Measurements from ENCODE around the gene BCL11A. TPM values are rescaled to one million over a fixed set of nuclear protein-coding genes. Genes with fewer than 3 reads are reported as not detected.

BCL11A gene
- total RNA-seq, 1 experiment from 2014 or later, result 0.33 TPM

DNA sequence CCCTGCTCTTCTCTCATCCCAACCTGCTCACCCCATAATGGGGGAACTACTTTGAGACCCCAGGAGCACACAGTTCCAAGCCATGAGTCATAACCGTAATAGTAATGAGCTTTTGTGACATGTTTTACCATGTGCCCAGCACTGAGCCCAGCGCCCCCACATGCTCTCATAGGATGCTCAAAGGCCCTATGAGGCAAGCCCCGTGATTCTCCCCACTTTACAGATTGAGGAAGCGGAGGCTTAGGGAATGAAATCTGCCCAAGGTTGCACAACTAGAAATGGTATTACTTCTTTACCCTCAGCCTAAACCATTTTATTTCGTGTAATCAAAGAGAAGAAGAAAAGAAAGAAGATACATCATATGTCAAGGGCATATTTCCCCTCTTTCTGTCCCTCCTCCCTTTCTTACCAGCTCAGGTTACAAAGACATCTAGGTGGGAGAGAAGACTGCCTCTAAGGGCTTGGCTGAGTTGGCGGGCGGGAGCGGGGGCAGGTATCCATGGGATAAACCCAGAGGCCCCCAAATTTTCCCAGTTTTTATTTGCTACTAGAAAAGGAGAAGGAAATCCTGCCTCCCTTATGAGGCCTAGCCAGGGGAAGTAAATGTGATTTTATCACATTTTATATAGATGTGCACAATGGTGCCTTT is 24.2 kb downstream of the BCL11A start:
- in situ Hi-C loops (cut with HindIII; ENCODE audit: low pct_unique_long_range_greater_than_20kb, low sequenced_read_pairs), result no loop called here
- Histone ChIP-seq H3K27ac (ENCODE audit: low read length) (no peak overlapping the region), H3K9me3 (ENCODE audit: control insufficient read depth, insufficient read depth, low read depth, low read length) (no peaks in the 10 kb centered on the region), H3K36me3 (ENCODE audit: control insufficient read depth, insufficient read depth, low read length) (no peaks in the 10 kb centered on the region), H3K4me3 (ENCODE audit: low read depth in 2 of 2, low read length in 2 of 2) (no peak overlapping the region), H3K27me3 (ENCODE audit: control insufficient read depth, insufficient read depth, low read length) (peaks cover 24% of the 10 kb centered on the region), H3K4me1 (ENCODE audit: control insufficient read depth, insufficient read depth, low read length) (no peaks in the 10 kb centered on the region; the same call in 1 of the 2 replicates)
- DNase-seq (ENCODE audit: low read depth, low spot score) (no peak), ATAC-seq (no peak)
- intact Hi-C loops (cut with micrococcal nuclease; ENCODE audit: unreplicated experiment), result no loop called here
- POLR2A ChIA-PET, result no interaction called here
- TF ChIP-seq TCF7L2 (IDR thresholded peaks at IDR 0.05; ENCODE audit: low read depth, low read length), result no peak
- TF ChIP-seq SIN3A (IDR thresholded peaks at IDR 0.05; ENCODE audit: borderline replicate concordance, insufficient read depth, low read depth, low read length), result no peak
- TF ChIP-seq, protein P1, sequence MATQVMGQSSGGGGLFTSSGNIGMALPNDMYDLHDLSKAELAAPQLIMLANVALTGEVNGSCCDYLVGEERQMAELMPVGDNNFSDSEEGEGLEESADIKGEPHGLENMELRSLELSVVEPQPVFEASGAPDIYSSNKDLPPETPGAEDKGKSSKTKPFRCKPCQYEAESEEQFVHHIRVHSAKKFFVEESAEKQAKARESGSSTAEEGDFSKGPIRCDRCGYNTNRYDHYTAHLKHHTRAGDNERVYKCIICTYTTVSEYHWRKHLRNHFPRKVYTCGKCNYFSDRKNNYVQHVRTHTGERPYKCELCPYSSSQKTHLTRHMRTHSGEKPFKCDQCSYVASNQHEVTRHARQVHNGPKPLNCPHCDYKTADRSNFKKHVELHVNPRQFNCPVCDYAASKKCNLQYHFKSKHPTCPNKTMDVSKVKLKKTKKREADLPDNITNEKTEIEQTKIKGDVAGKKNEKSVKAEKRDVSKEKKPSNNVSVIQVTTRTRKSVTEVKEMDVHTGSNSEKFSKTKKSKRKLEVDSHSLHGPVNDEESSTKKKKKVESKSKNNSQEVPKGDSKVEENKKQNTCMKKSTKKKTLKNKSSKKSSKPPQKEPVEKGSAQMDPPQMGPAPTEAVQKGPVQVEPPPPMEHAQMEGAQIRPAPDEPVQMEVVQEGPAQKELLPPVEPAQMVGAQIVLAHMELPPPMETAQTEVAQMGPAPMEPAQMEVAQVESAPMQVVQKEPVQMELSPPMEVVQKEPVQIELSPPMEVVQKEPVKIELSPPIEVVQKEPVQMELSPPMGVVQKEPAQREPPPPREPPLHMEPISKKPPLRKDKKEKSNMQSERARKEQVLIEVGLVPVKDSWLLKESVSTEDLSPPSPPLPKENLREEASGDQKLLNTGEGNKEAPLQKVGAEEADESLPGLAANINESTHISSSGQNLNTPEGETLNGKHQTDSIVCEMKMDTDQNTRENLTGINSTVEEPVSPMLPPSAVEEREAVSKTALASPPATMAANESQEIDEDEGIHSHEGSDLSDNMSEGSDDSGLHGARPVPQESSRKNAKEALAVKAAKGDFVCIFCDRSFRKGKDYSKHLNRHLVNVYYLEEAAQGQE (IDR thresholded peaks at IDR 0.05; ENCODE audit: insufficient read depth in 1 of 2, low read depth in 2 of 2, low read length in 1 of 2), result no peak
- no peak for TF ChIP-seq POLR2AphosphoS5 (IDR thresholded peaks at IDR 0.05; ENCODE audit: low read depth, low read length)
- TF ChIP-seq, protein P2, sequence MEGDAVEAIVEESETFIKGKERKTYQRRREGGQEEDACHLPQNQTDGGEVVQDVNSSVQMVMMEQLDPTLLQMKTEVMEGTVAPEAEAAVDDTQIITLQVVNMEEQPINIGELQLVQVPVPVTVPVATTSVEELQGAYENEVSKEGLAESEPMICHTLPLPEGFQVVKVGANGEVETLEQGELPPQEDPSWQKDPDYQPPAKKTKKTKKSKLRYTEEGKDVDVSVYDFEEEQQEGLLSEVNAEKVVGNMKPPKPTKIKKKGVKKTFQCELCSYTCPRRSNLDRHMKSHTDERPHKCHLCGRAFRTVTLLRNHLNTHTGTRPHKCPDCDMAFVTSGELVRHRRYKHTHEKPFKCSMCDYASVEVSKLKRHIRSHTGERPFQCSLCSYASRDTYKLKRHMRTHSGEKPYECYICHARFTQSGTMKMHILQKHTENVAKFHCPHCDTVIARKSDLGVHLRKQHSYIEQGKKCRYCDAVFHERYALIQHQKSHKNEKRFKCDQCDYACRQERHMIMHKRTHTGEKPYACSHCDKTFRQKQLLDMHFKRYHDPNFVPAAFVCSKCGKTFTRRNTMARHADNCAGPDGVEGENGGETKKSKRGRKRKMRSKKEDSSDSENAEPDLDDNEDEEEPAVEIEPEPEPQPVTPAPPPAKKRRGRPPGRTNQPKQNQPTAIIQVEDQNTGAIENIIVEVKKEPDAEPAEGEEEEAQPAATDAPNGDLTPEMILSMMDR (IDR thresholded peaks at IDR 0.05), result no peak
- no TSS peak for BruUV-seq (replicated peaks)
- CTCF ChIA-PET, result no interaction called here

DNA sequence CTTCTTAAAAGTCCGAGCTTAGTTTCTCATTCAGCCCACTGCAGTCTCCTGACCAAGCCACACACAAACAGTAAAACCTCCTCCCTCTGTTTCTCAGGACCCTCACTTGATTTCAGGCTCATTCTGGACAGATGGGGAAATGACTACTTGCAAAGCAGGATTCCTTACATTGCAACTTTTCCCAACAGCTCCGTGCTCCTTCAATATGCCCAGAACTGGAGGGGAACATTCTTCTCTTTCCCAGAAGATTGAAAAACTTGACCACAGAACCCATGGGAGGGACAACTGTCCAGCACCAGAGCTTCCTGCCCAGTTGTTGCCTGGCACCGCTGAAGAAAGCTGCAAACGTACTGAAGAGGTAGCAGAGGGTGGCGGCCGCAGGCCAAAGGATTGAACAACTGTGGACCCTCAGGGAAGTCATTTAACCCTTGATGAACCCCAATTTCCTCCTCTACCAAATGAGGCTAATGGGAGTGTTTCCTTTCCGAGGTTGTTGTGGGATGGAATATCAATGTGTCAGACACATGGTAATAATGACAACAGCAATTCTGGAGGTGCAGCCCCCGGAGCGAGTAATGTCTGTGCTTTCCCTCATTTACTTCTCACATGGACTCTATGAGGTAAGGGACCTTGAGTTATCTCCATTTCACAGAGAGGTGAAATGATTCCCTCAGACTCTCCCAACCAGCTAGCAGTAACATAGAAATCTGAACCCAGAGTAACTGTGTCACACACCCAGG is 25.0 kb downstream of the BCL11A start:
- intact Hi-C loops (cut with micrococcal nuclease; ENCODE audit: unreplicated experiment) (no loop called here), in situ Hi-C loops (cut with HindIII; ENCODE audit: low pct_unique_long_range_greater_than_20kb, low sequenced_read_pairs) (no loop called here)
- Histone ChIP-seq H3K4me3 (ENCODE audit: low read depth in 2 of 2, low read length in 2 of 2) (no peak overlapping the region), H3K36me3 (ENCODE audit: control insufficient read depth, insufficient read depth, low read length) (no peaks in the 10 kb centered on the region), H3K9me3 (ENCODE audit: control insufficient read depth, insufficient read depth, low read depth, low read length) (no peaks in the 10 kb centered on the region), H3K27ac (ENCODE audit: low read length) (no peak overlapping the region), H3K27me3 (ENCODE audit: control insufficient read depth, insufficient read depth, low read length) (peaks cover 20% of the 10 kb centered on the region), H3K4me1 (ENCODE audit: control insufficient read depth, insufficient read depth, low read length) (no peaks in the 10 kb centered on the region; the same call in 1 of the 2 replicates)
- DNase-seq (ENCODE audit: low read depth, low spot score) (no peak), ATAC-seq (no peak)
- BruUV-seq (replicated peaks), result no TSS peak
- ChIA-PET POLR2A (no interaction called here), CTCF (no interaction called here)
- TF ChIP-seq POLR2AphosphoS5 (IDR thresholded peaks at IDR 0.05; ENCODE audit: low read depth, low read length) (no peak), SIN3A (IDR thresholded peaks at IDR 0.05; ENCODE audit: borderline replicate concordance, insufficient read depth, low read depth, low read length) (no peak), TCF7L2 (IDR thresholded peaks at IDR 0.05; ENCODE audit: low read depth, low read length) (no peak)
- TF ChIP-seq, protein P2 (IDR thresholded peaks at IDR 0.05), result no peak
- TF ChIP-seq, protein P1 (IDR thresholded peaks at IDR 0.05; ENCODE audit: insufficient read depth in 1 of 2, low read depth in 2 of 2, low read length in 1 of 2), result no peak
